ENCODE data around the gene TAF6L. TPM values are rescaled to one million over a fixed set of nuclear protein-coding genes. Genes with fewer than 3 reads are reported as not detected.

TAF6L gene
- total RNA-seq (ENCODE audit: unreplicated experiment): 39.4 TPM
- long read RNA-seq, transcript TAF6L-201 (11 exons, 2,116 nt): major isoform, 18 of 30 reads
- long read RNA-seq, partial matches to known transcripts: 0 of 30 reads
- long read RNA-seq, other reads (novel, unspliced or antisense): 12 of 30 reads

- H3K4me3 Mint-ChIP-seq (ENCODE audit: unreplicated experiment): peak within 1 kb of the TSS; percentile 98
These were observed at the start of gene TAF6L for GRCh38 chr11:62771144-62772021. TSS of gene TAF6L (plus strand) at chr11:62771396. CDS start at chr11:62775784, 4,388 bp downstream.

GRCh38 chr11:62721994-62722393 is 49.2 kb upstream of the TAF6L start:
- no peak for TF ChIP-seq CTCF (IDR thresholded peaks at IDR 0.05; ENCODE audit: partially characterized antibody, unreplicated experiment)
- peaks cover 7% of the 10 kb centered on the region for H3K9me3 Mint-ChIP-seq (ENCODE audit: unreplicated experiment)
- H3K36me3 Mint-ChIP-seq (ENCODE audit: unreplicated experiment): peaks cover 8% of the 10 kb centered on the region
- H3K4me3 Mint-ChIP-seq (ENCODE audit: unreplicated experiment): peak overlapping the region; percentile 37
- DNase-seq: no peak
- peaks cover 18% of the 10 kb centered on the region for H3K4me1 Mint-ChIP-seq (ENCODE audit: low read depth, unreplicated experiment)
- peaks cover 6% of the 10 kb centered on the region for H3K27me3 Mint-ChIP-seq (ENCODE audit: unreplicated experiment)
- peak overlapping the region; percentile 38 for H3K27ac Mint-ChIP-seq (ENCODE audit: unreplicated experiment)

More at GRCh38 chr11:62771144-62772021, at the start of gene TAF6L:
- Mint-ChIP-seq H3K36me3 (ENCODE audit: unreplicated experiment) (no peaks in the 10 kb centered on the region), H3K4me1 (ENCODE audit: low read depth, unreplicated experiment) (peaks cover 12% of the 10 kb centered on the region), H3K9me3 (ENCODE audit: unreplicated experiment) (peaks cover 17% of the 10 kb centered on the region), H3K27ac (ENCODE audit: unreplicated experiment) (peak within 1 kb of the TSS; percentile 98), H3K27me3 (ENCODE audit: unreplicated experiment) (no peaks in the 10 kb centered on the region)
- DNase-seq: peak; percentile 96
- TF ChIP-seq CTCF (IDR thresholded peaks at IDR 0.05; ENCODE audit: partially characterized antibody, unreplicated experiment): no peak

- TF ChIP-seq CTCF (IDR thresholded peaks at IDR 0.05; ENCODE audit: partially characterized antibody, unreplicated experiment): no peak
- Mint-ChIP-seq H3K9me3 (ENCODE audit: unreplicated experiment) (peaks cover 12% of the 10 kb centered on the region), H3K36me3 (ENCODE audit: unreplicated experiment) (peaks cover 3% of the 10 kb centered on the region), H3K4me3 (ENCODE audit: unreplicated experiment) (peak overlapping the region; percentile 95), H3K27me3 (ENCODE audit: unreplicated experiment) (peaks cover 9% of the 10 kb centered on the region), H3K27ac (ENCODE audit: unreplicated experiment) (no peak overlapping the region), H3K4me1 (ENCODE audit: low read depth, unreplicated experiment) (peaks cover 19% of the 10 kb centered on the region)
- no peak for DNase-seq
These were observed 47.0 kb upstream of the TAF6L start for GRCh38 chr11:62724171-62724570.

GRCh38 chr11:62725646-62726045 is 45.5 kb upstream of the TAF6L start:
- Mint-ChIP-seq H3K36me3 (ENCODE audit: unreplicated experiment) (peaks cover 3% of the 10 kb centered on the region), H3K9me3 (ENCODE audit: unreplicated experiment) (peaks cover 13% of the 10 kb centered on the region), H3K4me1 (ENCODE audit: low read depth, unreplicated experiment) (peaks cover 19% of the 10 kb centered on the region), H3K27me3 (ENCODE audit: unreplicated experiment) (peaks cover 9% of the 10 kb centered on the region), H3K4me3 (ENCODE audit: unreplicated experiment) (peak overlapping the region; percentile 95), H3K27ac (ENCODE audit: unreplicated experiment) (peak overlapping the region; percentile 91)
- DNase-seq: no peak
- TF ChIP-seq CTCF (IDR thresholded peaks at IDR 0.05; ENCODE audit: partially characterized antibody, unreplicated experiment): no peak

Data from glutamatergic neuron (in vitro differentiated cells).